Kidney capillary endothelial cell (primary cell): ENCODE results near the gene HLA-DMB.

Source experiments
- DNase-seq: peaks from one replicate; pipeline ENCODE4 v3.0.0-alpha.2; 2018; ENCODE audit warnings: low spot score

Gene HLA-DMB

GRCh38 chr6:32906539-32906938 is 34.3 kb downstream of the HLA-DMB start:
- no peak for DNase-seq

- DNase-seq, result no peak
Observed at GRCh38 chr6:32905078-32905477, 35.8 kb downstream of the HLA-DMB start.

GRCh38 chr6:32903952-32904351 is 36.9 kb downstream of the HLA-DMB start:
- DNase-seq, result no peak

- no peak for DNase-seq
Observed at GRCh38 chr6:32895006-32895345, 45.9 kb downstream of the HLA-DMB start.

GRCh38 chr6:32894085-32895005 is 46.5 kb downstream of the HLA-DMB start:
- DNase-seq, result peak; percentile 89

GRCh38 chr6:32890831-32891230 is 50.0 kb downstream of the HLA-DMB start:
- no peak for DNase-seq

GRCh38 chr6:32889533-32889932 is 51.3 kb downstream of the HLA-DMB start:
- DNase-seq, result no peak

- no peak for DNase-seq
Observed at GRCh38 chr6:32888576-32888975, 52.3 kb downstream of the HLA-DMB start.

GRCh38 chr6:32887616-32888015 is 53.2 kb downstream of the HLA-DMB start:
- no peak for DNase-seq

GRCh38 chr6:32886681-32887383 is 54.0 kb downstream of the HLA-DMB start:
- peak; percentile 44 for DNase-seq

GRCh38 chr6:32885698-32886286 is 55.0 kb downstream of the HLA-DMB start:
- peak; percentile 70 for DNase-seq
